Thyroid gland (tissue), 4 donors: Measurements from ENCODE around the gene TOGARAM2.

ENCODE experiments used
- CTCF ChIP-seq, 6 experiments: fragments of 200-600 bp in 3 of 6; fragments of 450-650 bp in 3 of 6; sonication (generic) in 3 of 6; IDR thresholded peaks; one replicate each; pipeline ENCODE4 v1.5.1; 2016 to 2019; ENCODE audit warnings: antibody characterized with exemption in 6 of 6, mild to moderate bottlenecking in 2 of 6, inconsistent platforms in 1 of 6, moderate library complexity in 1 of 6
- POLR2A ChIP-seq, 2 donors: fragments of 450-650 bp; IDR thresholded peaks; one replicate each; pipeline ENCODE4 v1.6.1; 2017; ENCODE audit warnings: antibody characterized with exemption in 2 of 2, mild to moderate bottlenecking in 2 of 2, moderate library complexity in 1 of 2

GRCh38 chr2:29071032-29071975, 90.2 kb downstream of the TOGARAM2 start:
- no peak for TF ChIP-seq CTCF (IDR thresholded peaks at IDR 0.05)
- no peak for TF ChIP-seq POLR2A (IDR thresholded peaks at IDR 0.05)
